GM19397 (cell line): ENCODE measurements around the gene CYBRD1.
"Not testable (repeated sequence)": the region's sequence is repeated elsewhere in the genome, so short reads cannot be mapped to it uniquely, and the experiment has no call there.

Experiments used
- ATAC-seq: cut with Tn5 transposase; IDR thresholded peaks from one replicate; pipeline ENCODE4 v1.9.1; 2021; ENCODE audit warnings: mild to moderate bottlenecking, moderate library complexity; ENCODE audit not compliant: unreplicated experiment

CYBRD1 gene

GRCh38 chr2:171515672-171516298 lies 6.5 kb upstream of the CYBRD1 start:
- ATAC-seq, result no peak

GRCh38 chr2:171516793-171517192 lies 5.5 kb upstream of the CYBRD1 start:
- ATAC-seq, result no peak

- ATAC-seq, result no peak
Measured at GRCh38 chr2:171520471-171520870, 1.8 kb upstream of the CYBRD1 start.

- no peak for ATAC-seq
Measured at GRCh38 chr2:171521361-171522051, 768 bp upstream of the CYBRD1 start.

GRCh38 chr2:171522788-171523087 lies 464 bp downstream of the CYBRD1 start:
- peak; percentile 32 for ATAC-seq

- ATAC-seq, result peak; percentile 39
Measured at GRCh38 chr2:171523088-171524017, 1.1 kb downstream of the CYBRD1 start.

GRCh38 chr2:171524018-171524401 lies 1.7 kb downstream of the CYBRD1 start:
- ATAC-seq, result no peak

GRCh38 chr2:171529914-171530313 lies 7.6 kb downstream of the CYBRD1 start:
- ATAC-seq, result no peak

GRCh38 chr2:171530378-171530777 lies 8.1 kb downstream of the CYBRD1 start:
- no peak for ATAC-seq

- ATAC-seq, result not testable (repeated sequence)
Measured at GRCh38 chr2:171530859-171531258, 8.6 kb downstream of the CYBRD1 start.

GRCh38 chr2:171531291-171531690 lies 9.0 kb downstream of the CYBRD1 start:
- no peak for ATAC-seq

GRCh38 chr2:171531836-171532450 lies 9.7 kb downstream of the CYBRD1 start:
- ATAC-seq, result no peak

- no peak for ATAC-seq
Measured at GRCh38 chr2:171533331-171533730, 11.1 kb downstream of the CYBRD1 start.

GRCh38 chr2:171535528-171535927 lies 13.3 kb downstream of the CYBRD1 start:
- not testable (repeated sequence) for ATAC-seq

- ATAC-seq, result no peak
Measured at GRCh38 chr2:171540437-171540836, 18.2 kb downstream of the CYBRD1 start.

- no peak for ATAC-seq
Measured at GRCh38 chr2:171541202-171541887, 19.1 kb downstream of the CYBRD1 start.

GRCh38 chr2:171545086-171545485 lies 22.8 kb downstream of the CYBRD1 start:
- ATAC-seq, result no peak

GRCh38 chr2:171547256-171547655 lies 25.0 kb downstream of the CYBRD1 start:
- ATAC-seq, result no peak

GRCh38 chr2:171547720-171548119 lies 25.4 kb downstream of the CYBRD1 start:
- no peak for ATAC-seq

- no peak for ATAC-seq
Measured at GRCh38 chr2:171550613-171551012, 28.3 kb downstream of the CYBRD1 start.

- no peak for ATAC-seq
Measured at GRCh38 chr2:171551836-171552235, 29.6 kb downstream of the CYBRD1 start.
